ENCODE measurements around the gene FOSL1.
"Not testable (repeated sequence)": the region's sequence is repeated elsewhere in the genome, so short reads cannot be mapped to it uniquely, and the experiment has no call there.

The FOSL1 gene

DNA sequence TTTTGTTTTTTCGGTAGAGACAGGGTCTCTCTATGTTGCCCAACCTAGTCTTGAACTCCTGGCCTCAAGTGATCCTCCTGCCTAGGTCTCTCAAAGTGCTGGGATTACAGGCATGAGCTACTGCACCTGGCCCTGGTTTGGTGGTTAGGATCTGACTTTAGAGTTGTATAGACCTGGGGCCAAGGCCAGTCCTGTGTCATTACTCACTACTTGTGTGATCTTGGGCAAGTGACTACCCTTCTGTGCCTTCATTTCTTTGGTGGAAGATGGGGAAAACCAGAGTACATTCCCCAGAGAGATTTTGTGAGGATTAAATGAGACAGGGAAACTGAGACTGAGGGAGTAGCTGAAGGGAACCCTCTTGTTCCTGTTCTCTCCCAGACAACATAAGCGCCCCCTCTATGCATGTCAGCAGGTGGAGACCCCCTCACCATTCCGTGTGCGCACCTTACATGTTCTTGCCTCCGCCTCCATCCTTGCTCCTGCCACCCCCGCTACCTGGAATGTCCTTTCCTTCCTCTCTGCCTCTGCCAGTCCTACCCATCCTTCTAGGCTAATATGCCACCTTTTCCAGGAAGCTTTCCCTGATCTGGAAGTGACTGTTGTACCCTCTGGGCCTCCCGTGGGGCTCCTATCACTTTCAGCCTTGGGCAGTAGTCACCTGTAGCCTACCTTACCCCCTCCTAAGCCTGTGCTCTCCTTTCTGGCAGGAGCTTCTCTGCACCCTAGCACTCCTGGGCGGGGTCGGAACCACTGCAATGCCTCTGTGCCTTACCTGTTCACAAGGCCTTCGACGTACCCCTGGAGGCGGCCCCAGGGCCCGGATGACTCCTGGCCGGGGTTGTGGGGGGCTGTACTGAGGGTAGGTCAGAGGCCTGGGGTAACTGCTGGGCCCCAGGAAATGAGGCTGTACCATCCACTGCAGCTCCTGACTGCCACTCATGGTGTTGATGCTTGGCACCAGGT, 3.9 kb downstream of the FOSL1 start:
- DNase-seq = no peak

DNA sequence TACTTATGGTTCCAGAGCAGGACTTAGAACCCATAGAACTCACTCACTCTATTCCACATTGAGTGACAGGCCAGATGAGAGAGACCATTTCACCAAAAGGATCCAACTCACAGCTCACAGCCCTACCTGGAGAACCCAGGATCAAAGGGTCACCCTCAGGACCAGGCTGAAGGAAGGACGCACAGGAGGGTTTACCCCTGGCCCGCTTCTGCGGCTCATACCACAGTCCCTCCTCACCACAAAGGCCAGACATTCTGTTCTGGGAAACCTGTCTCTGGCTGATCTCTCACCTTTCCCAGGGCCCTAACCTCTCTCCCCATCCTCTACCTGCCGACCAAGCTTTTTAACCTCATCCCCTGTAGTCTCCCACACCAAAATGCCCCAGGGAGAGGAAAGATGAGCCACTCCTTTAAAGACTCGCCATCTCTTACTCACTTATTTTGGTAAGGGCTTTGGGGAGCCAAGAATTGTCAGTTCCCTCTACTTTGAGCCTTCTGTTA, 4.7 kb downstream of the FOSL1 start:
- no peak for DNase-seq

DNA sequence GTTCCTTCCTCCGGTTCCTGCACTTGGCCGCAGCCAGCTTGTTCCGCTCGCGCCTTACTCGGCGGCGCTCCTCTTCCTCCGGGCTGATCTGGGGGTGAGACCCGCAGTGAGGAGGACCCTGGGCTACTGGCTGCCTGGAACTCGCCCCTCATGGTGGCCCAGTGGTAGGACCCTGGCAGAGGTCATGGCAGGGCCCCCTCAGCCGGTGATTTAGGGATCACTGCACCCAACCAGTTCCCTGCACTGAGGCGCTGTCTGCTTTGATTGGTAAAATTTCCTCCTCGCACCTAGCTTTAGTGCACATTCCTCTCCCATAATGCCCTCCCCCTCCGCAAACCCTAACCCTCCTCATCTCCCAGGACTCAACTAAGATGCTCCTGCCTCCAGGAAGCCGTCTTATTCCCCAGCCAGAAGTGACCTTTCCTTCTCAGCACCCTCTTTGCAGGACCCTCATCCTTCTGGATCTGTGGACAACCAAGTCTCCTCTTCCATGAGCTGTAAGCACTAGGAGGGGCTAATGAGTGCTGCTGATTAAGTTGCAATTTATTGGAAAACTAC, 6.1 kb downstream of the FOSL1 start:
- DNase-seq = no peak

DNA sequence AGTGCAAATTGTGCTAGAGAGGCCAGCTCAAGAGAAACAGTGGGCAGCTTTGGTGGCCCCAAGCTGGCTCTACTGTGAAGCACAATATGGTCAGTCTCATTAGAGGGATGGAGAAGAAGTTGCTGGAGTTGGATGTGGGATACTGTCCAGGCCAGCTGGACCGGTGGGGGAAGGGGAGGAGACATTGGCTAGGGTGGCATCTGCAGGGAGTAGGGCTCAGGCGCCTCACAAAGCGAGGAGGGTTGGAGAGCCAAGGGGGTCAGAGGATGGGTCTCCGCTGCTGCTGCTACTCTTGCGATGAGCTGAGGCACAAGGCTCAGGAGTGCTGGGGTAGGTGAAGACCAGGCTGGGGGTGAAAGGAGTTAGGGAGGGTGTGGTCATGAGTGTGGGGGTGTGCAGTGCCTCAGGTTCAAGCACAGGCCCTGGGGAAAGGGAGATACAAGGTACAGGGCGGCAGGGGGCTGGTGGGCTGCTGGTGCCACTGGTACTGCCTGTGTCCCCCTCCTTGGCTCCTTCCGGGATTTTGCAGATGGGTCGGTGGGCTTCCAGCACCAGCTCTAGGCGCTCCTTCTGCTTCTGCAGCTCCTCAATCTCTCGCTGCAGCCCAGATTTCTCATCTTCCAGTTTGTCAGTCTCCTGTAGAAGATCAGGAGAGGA, 7.4 kb downstream of the FOSL1 start:
- no peak for DNase-seq

DNA sequence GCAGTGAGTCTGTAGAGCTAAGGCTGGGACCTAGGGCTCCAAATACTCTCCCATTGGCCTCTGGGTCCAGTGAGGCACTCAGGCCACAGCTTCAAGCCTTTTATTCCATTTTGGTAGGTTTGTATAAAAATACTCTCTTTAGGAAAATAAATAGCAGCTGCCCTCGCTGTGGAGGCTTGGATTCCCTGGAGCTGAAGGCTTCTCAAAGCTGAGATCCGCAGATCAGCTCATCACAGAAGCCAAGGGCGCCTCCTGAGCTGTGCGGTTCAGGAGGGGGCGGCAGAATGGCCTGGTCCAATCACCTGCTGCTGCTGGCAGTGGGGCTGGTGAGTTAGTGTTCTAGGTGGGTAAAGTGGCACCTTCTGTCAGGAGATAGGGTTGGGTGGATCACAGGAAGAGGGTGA, 8.0 kb downstream of the FOSL1 start:
- not testable (repeated sequence) for DNase-seq

DNA sequence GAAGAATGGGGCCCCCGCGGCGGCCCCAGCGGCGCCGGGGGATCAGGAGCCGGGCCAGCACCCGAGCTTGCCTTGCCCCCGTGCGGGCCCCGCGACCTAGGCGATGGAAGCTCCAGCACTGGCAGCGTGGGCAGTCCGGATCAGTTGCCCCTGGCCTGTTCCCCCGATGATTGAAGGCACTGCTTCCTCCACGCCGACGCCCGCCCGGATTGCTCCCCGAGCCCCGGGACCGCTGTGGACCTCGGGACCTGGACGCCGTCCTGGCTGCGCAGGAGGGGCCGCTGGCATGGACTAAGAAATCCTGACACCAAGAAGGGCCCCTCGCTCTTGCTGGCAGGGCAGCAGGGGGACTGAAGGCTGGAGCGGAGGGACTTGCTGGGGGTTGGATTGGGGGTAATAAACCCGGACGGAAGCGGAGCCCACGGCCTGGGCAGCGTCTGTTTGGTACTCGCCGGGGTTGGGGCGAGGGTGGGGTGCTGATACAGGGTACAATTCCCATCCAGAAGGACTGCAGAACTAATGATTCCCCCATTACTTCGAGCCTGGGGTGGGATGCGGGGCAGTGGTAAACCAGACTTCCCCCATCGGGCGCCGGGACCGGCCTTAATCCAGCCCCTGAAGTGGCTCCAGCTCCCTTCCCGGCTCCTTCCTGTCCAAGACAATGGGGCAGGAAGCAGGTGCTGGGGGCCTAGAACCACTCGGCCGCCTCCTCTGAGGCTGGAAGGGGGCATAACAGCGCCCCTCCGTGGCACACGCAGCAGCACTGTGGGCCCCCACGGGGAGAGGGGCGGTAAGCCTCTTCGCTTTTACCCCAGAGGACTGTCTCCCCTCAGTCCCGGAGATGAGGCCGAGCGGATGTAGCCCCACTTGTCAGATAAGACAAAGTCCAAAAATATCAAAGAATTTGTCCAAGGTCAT, 8.7 kb downstream of the FOSL1 start:
- DNase-seq = peak; percentile 31

DNA sequence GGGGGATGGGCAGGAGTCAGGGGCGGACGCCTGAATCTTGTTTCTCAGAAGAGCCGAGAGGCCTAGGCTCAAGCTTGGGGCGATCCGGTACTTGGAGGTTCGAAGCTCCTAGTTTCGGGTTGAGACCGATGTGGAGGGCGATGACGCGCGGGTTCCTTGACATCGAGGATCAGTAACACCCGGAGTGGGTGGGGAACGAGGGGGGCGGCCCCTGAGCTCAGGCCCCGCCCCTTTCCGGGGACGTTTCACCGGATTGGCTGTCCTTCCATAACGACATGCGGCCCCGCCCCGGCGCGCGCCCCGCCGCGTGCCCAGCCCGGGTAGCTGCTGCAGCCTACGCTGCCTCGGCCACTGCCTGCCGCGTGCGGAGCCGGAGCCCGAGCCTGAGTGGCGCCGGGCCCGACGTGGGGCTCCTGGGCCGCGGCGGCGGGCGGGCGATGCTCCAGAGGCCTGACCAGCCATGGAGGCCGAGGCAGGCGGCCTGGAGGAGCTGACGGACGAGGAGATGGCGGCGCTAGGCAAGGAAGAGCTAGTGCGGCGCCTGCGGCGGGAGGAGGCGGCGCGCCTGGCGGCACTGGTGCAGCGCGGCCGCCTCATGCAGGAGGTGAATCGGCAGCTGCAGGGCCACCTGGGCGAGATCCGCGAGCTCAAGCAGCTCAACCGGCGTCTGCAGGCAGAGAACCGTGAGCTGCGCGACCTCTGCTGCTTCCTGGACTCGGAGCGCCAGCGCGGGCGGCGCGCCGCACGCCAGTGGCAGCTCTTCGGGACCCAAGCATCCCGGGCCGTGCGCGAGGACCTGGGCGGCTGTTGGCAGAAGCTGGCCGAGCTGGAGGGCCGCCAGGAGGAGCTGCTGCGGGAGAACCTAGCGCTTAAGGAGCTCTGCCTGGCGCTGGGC, 9.6 kb downstream of the FOSL1 start, which contains the start of gene CCDC85B:
Gene CCDC85B (plus strand): TSS at position 350 of the 895 bp plus-strand sequence. CDS start 111 bp downstream, at position 461.
- peak; percentile 96 for DNase-seq

DNA sequence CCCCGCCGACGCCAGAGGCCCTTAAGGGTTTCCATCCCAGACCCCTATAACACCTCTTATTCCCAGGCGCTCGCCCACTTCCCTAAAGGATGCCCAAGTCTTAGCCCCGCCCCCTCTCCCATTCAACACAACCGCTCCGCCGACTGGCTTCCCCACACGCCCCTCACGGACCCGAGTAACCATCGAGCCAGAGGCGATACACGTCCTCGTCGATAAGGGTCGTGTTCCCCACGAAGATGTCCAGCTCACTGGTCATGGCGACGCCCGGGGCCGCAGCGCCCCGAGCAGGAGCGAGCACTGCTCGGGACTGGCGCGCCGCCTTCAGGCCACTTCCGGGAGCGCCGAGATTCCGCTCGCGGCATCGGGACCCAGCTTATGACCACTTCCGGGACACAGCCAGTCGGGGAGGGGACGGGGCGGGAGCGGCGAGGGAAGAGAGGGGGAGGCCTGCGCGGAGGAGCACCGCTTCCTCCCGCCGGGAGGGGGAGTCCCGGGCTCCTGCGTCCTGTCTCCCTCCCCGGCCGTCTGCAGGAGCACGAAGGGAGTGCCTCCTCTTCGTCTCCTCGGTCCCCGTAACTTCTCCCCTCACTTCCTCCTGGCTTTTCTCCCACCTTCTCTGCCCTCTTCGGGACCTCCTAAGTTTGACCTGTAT, 11.9 kb downstream of the FOSL1 start, which contains the start of gene FIBP:
Gene FIBP (minus strand): TSS at position 309 of the 652 bp plus-strand sequence. CDS start 53 bp downstream, at position 256.
- DNase-seq = peak; percentile 98

DNA sequence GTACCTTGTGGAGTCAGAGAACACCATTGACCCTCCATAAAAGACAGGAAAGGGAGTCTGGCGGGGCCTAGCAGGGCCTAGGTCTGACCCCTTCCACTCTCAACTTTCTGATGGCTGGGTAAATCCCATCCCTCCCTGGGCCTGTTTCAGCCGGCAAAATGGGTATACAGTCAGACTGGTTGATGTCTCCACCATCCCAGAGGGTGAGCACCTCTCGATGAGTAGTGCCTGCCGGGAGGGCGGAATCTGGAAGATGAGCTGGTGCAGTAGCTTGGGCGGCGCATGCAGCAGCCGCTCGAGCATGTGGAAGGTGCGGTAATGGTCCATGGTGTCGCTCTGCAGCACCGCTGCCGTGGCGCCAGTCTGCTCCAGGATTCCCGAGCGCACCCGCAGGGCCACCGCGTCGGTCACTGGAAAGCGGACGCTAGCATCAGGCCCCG, 12.4 kb downstream of the FOSL1 start:
- DNase-seq = no peak

DNA sequence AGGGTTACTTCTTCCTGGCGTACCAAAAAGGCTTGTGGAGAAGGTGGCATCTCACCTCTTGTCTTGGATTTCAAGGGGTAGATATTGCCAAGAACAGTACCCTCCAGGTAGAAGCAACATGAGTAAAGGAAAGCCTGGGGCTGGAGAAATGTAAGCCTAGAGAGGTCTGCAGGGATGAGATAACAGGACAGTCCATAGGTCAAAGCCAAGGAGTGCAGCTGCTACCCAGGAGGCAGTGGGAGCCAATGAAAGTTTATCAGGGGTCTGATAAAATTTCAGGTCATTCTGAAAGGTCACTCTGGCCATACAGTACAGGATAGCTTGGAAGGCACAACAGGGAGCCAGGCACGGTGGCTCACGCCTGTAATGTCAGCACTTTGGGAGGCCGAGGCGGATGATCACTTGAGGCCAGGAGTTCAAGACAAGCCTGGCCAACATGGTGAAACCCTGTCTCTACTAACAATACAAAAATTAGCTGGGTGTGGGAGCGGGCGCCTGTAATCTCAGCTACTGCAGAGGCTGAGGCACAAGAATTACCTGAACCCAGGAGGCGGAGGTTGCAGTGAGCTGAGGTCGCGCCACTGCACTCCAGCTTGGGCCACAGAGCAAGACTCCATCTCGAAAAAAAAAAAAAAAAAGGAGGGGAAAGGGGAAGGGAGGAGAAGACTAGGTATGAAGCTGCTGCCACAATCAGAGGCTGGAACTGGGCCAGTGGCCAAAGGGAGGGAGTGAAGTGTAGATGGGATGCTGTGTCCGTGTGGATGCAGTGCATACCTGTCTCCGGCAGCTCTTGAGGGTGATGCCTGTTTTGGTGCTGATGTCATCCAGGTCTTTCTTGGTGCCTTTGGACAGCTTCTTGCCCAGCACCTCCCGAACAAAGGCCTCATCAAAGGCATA, 13.1 kb downstream of the FOSL1 start:
- no peak for DNase-seq

DNA sequence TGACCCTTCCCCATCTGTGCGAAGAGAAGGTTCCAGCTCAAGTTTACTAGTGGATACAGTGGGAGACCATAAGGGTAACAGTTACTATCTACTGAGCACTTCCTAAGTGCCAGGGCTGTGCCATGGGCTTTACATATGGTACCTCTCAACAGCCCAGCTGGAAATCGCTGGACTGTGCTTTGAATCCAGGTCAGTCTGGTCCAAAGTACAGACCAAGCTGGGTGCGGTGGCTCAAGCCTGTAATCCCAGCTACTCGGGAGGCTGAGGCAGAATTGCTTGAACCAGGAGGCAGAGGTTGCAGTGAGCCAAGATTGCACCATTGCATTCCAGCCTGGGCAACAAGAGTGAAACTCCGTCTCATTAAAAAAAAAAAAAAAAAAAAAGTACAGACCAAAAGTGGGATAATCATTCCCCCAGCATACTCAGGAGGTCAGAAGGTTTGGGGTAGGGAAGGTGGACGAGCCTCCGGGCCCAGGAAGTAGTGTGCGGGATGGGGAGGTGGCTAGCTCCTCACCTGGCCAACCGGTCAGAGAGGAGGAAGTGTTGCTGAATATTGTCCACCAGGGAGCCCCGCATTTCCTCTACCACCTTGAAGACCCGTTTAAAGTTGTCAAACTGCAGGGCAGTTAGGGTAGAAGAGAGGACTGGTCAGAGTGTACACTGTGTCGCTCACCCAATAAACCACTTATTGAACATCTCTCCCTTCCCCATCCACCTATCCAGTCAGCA, 14.2 kb downstream of the FOSL1 start:
- DNase-seq = no peak

DNA sequence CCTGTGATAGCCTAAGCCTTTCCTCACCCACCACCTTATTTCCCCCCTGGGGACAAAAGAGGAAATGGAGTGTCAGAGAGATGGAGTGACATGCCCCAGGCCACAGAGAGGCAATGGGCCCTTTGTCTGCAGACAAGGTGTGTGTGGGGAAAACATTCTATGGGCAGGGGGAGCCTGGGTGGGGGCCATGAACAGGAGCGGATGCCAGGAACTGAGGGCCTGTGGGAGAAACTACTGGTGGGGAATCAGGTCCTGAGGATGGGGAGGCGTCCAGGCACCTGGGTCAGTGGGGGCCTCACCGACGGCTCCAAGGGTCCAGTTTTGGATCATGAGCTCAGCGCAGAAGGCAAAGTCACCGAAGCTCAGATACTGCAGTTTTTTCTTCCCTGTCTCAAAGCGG, 15.0 kb downstream of the FOSL1 start:
- DNase-seq = no peak

DNA sequence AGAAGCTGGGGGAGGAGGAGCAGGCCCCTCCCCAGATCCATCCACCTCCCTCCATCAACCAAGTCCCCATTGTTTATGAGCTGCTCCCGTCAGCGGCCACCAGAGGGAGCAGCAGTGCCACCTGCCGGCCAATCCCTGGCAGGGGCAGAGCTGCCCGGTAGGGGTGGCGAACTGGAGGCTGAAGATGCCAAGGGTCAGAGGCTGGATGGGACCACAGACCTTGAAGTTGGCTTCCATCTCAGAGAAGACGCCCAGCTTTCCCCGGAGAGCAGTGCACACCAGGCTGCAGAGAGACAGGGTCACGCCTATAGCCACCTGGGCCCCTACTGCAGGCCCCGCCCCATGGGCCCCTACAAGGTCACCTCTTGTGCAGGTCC, 15.5 kb downstream of the FOSL1 start:
- peak; percentile 65 for DNase-seq

DNA sequence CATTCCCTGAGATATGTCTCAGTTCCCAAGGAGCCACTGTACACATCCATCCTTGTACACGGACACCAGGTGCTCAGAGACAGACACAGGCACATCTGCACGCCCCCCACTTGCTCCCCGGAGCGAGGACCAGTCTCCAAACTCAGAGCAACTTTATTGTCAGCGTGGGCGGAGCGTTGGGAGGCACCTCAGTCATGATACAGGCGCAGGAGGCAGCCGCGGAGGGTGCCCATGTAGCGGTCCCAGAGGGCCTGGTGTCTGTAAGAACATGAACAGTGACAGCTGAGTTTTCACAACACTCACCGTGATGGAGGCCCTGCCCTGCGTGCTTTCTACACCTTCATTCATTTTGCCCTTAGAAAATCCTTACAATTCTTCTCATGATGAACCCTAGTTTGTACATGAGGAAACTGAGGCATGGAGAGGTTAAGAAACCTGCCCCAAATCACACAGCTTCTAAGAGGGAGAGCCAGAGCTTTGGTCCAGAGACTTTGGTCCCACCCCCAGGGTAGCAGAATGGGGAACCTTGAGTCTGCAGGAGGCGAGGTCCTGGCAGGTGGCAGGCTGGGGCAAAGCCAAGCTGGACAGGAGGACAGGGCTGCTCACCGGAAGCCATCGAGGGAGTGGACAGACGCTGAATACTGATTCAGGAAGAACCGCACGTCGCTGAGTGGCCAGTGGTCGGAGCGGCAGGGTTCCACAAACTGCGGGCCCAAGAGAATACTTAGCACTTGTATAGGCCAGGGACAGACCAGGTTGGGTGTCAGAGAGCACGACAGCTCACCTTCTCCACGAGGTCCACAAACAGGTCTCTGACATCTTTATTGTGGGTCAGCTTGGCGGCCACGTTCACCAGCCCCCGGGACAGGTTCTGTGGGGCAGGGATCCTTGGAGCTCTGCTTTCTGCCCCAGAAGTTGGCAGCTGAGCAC, 16.1 kb downstream of the FOSL1 start:
- no peak for DNase-seq

DNA sequence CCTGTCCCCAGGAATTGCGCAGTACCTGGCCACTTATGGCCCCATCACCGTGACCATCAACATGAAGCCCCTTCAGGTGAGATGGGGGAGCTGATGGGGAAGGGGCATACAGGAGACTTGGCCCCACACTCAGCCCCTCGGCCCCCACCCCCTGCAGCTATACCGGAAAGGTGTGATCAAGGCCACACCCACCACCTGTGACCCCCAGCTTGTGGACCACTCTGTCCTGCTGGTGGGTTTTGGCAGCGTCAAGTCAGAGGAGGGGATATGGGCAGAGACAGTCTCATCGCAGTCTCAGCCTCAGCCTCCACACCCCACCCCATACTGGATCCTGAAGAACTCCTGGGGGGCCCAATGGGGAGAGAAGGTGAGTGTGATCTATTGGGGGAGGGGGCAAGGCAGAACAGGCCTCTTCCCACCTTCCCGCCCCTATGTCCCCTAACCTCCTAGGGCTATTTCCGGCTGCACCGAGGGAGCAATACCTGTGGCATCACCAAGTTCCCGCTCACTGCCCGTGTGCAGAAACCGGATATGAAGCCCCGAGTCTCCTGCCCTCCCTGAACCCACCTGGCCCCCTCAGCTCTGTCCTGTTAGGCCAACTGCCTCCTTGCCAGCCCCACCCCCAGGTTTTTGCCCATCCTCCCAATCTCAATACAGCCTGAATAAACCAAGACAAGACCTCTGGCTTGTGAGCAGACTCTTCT, 17.0 kb downstream of the FOSL1 start:
- no peak for DNase-seq

DNA sequence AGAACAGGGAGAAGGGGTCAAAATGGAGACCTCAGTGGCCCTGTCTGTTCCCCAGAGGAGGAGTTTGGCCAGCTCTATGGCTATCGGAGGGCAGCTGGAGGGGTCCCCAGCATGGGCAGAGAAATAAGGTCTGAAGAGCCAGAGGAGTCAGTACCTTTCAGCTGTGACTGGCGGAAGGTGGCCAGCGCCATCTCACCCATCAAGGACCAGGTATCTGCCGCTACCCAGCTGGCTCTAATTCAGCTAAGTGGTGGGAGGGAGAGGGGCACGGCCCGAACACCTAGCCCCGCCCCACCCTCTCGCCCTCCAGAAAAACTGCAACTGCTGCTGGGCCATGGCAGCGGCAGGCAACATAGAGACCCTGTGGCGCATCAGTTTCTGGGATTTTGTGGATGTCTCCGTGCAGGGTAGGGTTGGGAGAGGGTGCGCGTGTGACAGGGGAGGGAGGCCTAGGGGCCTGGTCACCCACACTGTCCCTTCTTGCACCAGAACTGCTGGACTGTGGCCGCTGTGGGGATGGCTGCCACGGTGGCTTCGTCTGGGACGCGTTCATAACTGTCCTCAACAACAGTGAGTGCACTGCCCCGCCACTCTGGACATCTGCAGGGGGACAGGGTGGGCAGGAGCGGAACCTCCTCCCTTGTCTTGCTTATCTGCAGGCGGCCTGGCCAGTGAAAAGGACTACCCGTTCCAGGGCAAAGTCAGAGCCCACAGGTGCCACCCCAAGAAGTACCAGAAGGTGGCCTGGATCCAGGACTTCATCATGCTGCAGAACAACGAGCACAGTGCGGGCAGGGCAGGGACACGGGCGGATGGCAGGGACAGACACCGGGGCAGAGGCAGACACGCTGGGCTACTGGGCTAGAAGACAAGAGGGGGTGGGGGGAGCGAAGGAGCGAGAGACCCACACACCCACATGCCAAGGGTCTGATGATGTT, 17.8 kb downstream of the FOSL1 start:
- DNase-seq = no peak

All from NCI-H1092 treated with DMSO at 0.1 percent for 48 hours (cell line).